Thyroid gland (tissue), 4 donors: Measurements from ENCODE around the gene ZNF808. TPM values are rescaled to one million over a fixed set of nuclear protein-coding genes. Genes with fewer than 3 reads are reported as not detected.
A peak's percentile ranks its signal among the peaks of the same experiment; 100 is the strongest.

Experiments used
- DNase-seq, 2 donors: peaks; one replicate each; pipeline ENCODE4 v3.0.0-alpha.2; 2019
- H3K27ac ChIP-seq, 3 donors: fragments of 200-600 bp; sonication (generic); 1 replicate in 2 of 3; 2 replicates in 1 of 3; pipeline ENCODE4 v1.5.1; 2016 to 2019; ENCODE audit warnings: mild to moderate bottlenecking in 1 of 3, moderate library complexity in 1 of 3
- H3K27me3 ChIP-seq: fragments of 200-600 bp; sonication (generic); one replicate; pipeline ENCODE4 v1.5.1; 2019
- H3K36me3 ChIP-seq, 2 donors: fragments of 200-600 bp; sonication (generic); one replicate each; pipeline ENCODE4 v1.5.1; 2016 to 2019
- H3K4me1 ChIP-seq, 2 donors: fragments of 200-600 bp; sonication (generic); one replicate each; pipeline ENCODE4 v1.5.1; 2017 to 2019
- H3K4me3 ChIP-seq, 3 donors: fragments of 200-600 bp; sonication (generic); replicated peaks in 1 of 3; 1 replicate in 2 of 3; 2 replicates in 1 of 3; pipeline ENCODE4 v1.5.1; 2016; ENCODE audit warnings: mild to moderate bottlenecking in 1 of 3
- H3K9me3 ChIP-seq: fragments of 200-600 bp; sonication (generic); one replicate; pipeline ENCODE4 v1.5.1; 2017
- CTCF ChIP-seq, 6 experiments: fragments of 200-600 bp in 3 of 6; fragments of 450-650 bp in 3 of 6; sonication (generic) in 3 of 6; IDR thresholded peaks; one replicate each; pipeline ENCODE4 v1.5.1; 2016 to 2019; ENCODE audit warnings: antibody characterized with exemption in 6 of 6, mild to moderate bottlenecking in 2 of 6, inconsistent platforms in 1 of 6, moderate library complexity in 1 of 6
- POLR2A ChIP-seq, 2 donors: fragments of 450-650 bp; IDR thresholded peaks; one replicate each; pipeline ENCODE4 v1.6.1; 2017; ENCODE audit warnings: antibody characterized with exemption in 2 of 2, mild to moderate bottlenecking in 2 of 2, moderate library complexity in 1 of 2
- WGBS, 2 donors: methylation state at CpG; one replicate each; pipeline ENCODE4 v1.1.5; 2017; 5-methylcytosine and 5-hydroxymethylcytosine counted together
- intact Hi-C: fragments of 100-400 bp; cut with DNase I; formaldehyde crosslinking; loops from one replicate; pipeline ENCODE4 v1.15.1; 2023
- total RNA-seq, 4 donors: library from RNA; depleted of rRNA; stranded (reverse); fragments of >200 nt; gene quantifications; one replicate each; pipeline ENCODE4 v1.2.3, GENCODE V29; 2016

ZNF808 gene
- total RNA-seq, 4 donors from 2014 or later: 33.4 to 98.3 (median 58.9) TPM

GRCh38 chr19:52520013-52520412, 7.5 kb upstream of the ZNF808 start:
- Histone ChIP-seq H3K36me3 (no peaks in the 10 kb centered on the region), H3K4me3 (no peak overlapping the region), H3K27me3 (no peaks in the 10 kb centered on the region), H3K27ac (no peak overlapping the region), H3K4me1 (no peaks in the 10 kb centered on the region), H3K9me3 (no peaks in the 10 kb centered on the region)
- 39 to 54% methylated on average over 4 of the region's 4 CpGs for WGBS, 2 donors
- no peak for TF ChIP-seq POLR2A (IDR thresholded peaks at IDR 0.05)
- no peak for TF ChIP-seq CTCF (IDR thresholded peaks at IDR 0.05)
- DNase-seq: no peak
- intact Hi-C loops: no loop called here

- WGBS, 2 donors: 83 to 87% methylated on average over 14 of the region's 14 CpGs
- intact Hi-C loops: no loop called here
- TF ChIP-seq CTCF (IDR thresholded peaks at IDR 0.05): no peak
- no peak for TF ChIP-seq POLR2A (IDR thresholded peaks at IDR 0.05)
Observed at GRCh38 chr19:52522551-52522950, 4.9 kb upstream of the ZNF808 start.

GRCh38 chr19:52524086-52524485, 3.4 kb upstream of the ZNF808 start:
- intact Hi-C loops: no loop called here
- no peaks in the 10 kb centered on the region for H3K9me3 ChIP-seq
- no peak for TF ChIP-seq POLR2A (IDR thresholded peaks at IDR 0.05)
- TF ChIP-seq CTCF (IDR thresholded peaks at IDR 0.05): no peak

More at GRCh38 chr19:52522551-52522950, 4.9 kb upstream of the ZNF808 start:
- no peaks in the 10 kb centered on the region for H3K4me1 ChIP-seq
- no peak overlapping the region for H3K4me3 ChIP-seq
- no peaks in the 10 kb centered on the region for H3K36me3 ChIP-seq
- no peaks in the 10 kb centered on the region for H3K9me3 ChIP-seq
- DNase-seq: no peak
- H3K27ac ChIP-seq: no peak overlapping the region
- H3K27me3 ChIP-seq: no peaks in the 10 kb centered on the region

GRCh38 chr19:52527956-52528351, 486 bp downstream of the ZNF808 start:
- peak; percentile 5 to 21 for DNase-seq
- intact Hi-C loops: no loop called here

More at GRCh38 chr19:52524086-52524485, 3.4 kb upstream of the ZNF808 start:
- Histone ChIP-seq H3K27me3 (no peaks in the 10 kb centered on the region), H3K4me1 (peaks cover 7 to 9% of the 10 kb centered on the region in 2 donors), H3K4me3 (no peak overlapping the region), H3K27ac (no peak overlapping the region), H3K36me3 (no peaks in the 10 kb centered on the region)
- DNase-seq: no peak
- WGBS, 2 donors: 83 to 84% methylated on average over 20 of the region's 20 CpGs

GRCh38 chr19:52532480-52532879, 5.0 kb downstream of the ZNF808 start:
- H3K4me1 ChIP-seq: peaks cover 24 to 34% of the 10 kb centered on the region in 2 donors
- H3K36me3 ChIP-seq: no peaks in the 10 kb centered on the region
- no peak for DNase-seq
- WGBS, 2 donors: 97 to 98% methylated on average over 2 of the region's 2 CpGs
- no peak overlapping the region for H3K4me3 ChIP-seq
- peak overlapping the region; percentile 10 to 98 (median 89) for H3K27ac ChIP-seq
- intact Hi-C loops: no loop called here
- H3K27me3 ChIP-seq: no peaks in the 10 kb centered on the region
- no peaks in the 10 kb centered on the region for H3K9me3 ChIP-seq
- TF ChIP-seq CTCF (IDR thresholded peaks at IDR 0.05) (no peak), POLR2A (IDR thresholded peaks at IDR 0.05) (no peak)

More at GRCh38 chr19:52527956-52528351, 486 bp downstream of the ZNF808 start:
- TF ChIP-seq CTCF (IDR thresholded peaks at IDR 0.05) (no peak), POLR2A (IDR thresholded peaks at IDR 0.05) (no peak)
- WGBS, 2 donors: 0 to 2% methylated on average over 21 to 25 of the region's 25 CpGs
- H3K4me1 ChIP-seq: peaks cover 11 to 13% of the 10 kb centered on the region in 2 donors
- peak overlapping the region; percentile 76 to 97 (median 88) for H3K27ac ChIP-seq
- H3K27me3 ChIP-seq: no peaks in the 10 kb centered on the region
- H3K4me3 ChIP-seq: peak overlapping the region; percentile 48 to 99 (median 66)
- no peaks in the 10 kb centered on the region for H3K9me3 ChIP-seq
- no peaks in the 10 kb centered on the region for H3K36me3 ChIP-seq
